GM11168 (cell line): Measurements from ENCODE around the gene TANGO2.
"Not testable (repeated sequence)": the region's sequence is repeated elsewhere in the genome, so short reads cannot be mapped to it uniquely, and the experiment has no call there.

Source experiments
- in situ Hi-C: fragments of 300-500 bp; cut with MboI; formaldehyde crosslinking; loops from one replicate; pipeline ENCODE4 v1.12.0; 2022; ENCODE audit warnings: low sequenced_read_pairs; ENCODE audit not compliant: unreplicated experiment

Gene TANGO2

DNA sequence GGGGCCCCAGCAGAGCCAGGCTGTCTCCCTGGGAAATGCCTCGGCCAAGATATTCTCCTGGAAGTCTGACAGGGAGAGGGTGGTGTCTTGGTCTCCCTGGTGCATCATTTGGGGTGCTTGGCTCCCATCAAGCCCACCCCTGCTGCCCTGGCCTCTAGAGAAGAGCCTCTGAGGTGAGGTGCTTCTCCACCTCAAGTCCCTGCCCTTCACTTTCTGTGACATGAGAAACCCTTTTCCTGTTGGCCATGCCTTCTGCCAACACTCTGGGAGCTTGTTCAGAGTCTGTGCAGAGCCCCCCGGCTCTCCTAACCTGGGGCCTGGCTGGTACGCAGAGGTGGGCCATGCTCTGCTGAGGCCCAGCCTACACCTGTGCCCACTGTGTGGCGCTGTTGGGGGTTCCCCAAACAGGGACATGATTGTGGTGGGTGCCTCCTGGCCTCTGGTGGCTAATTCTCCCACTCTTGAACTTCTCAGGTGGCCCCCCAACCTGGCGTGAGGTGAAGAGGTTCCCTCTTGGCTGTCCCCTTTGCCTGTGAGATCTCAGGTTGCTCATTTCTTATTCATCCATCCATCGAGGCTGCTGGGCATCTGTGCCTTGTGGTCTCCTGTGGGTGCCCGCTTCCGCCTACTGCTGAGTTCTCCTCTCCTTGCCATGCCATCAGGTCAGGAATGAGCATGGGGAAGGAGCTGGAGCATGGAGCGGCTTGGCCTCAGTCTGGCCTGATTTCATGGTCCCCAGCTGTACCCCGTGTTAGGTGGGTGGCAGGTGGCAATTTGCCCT is 40.0 kb downstream of the TANGO2 start:
- in situ Hi-C loops: no loop called here

GRCh38 chr22:20061481-20061861 is 40.6 kb downstream of the TANGO2 start:
- in situ Hi-C loops: no loop called here

- in situ Hi-C loops: no loop called here
Measured at GRCh38 chr22:20062043-20062765, 41.3 kb downstream of the TANGO2 start.

- in situ Hi-C loops: no loop called here
Measured at GRCh38 chr22:20062766-20063083, 41.8 kb downstream of the TANGO2 start.

DNA sequence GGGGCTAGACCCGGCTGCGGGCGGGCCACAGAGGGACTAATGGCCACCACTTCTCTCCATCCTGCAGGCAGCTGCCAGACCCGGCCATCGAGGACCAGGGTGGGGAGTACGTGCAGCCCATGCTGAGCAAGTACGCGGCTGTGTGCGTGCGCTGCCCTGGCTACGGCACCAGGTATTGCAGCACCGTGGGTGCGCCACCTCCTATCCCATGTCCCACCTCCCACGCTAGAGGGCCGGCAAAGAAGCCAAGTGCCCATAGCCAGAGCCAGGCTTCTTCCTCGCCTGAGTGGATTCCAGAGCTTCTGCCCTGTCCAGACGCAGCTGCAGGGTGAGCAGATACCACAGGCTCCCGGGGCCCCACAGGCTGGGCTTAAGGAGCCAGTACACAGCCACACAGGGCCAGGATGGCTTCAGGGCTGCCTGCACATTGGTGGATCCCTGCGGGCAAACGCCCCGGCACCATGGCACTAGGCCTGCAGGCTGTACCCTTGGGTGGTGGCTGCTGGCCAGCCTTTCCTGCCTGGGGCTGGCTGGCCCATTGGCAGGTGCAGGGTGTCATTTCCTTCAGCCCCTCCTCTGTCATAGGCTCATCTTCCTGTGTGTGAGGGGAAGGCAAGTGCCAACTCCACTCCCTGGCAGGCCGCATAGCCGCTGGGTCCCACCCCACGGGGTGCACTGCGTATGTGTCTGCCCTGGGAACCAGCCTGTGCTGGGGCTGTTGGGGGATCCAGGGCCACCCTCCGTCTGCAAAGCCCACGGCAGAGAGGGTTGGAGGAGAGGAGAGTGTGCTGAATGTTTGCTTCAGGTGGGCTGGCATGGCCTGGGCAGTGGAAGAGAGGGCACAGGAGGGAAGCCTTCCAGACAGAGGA is 42.6 kb downstream of the TANGO2 start:
- in situ Hi-C loops: no loop called here

- in situ Hi-C loops: no loop called here
Measured at GRCh38 chr22:20064140-20064480, 43.2 kb downstream of the TANGO2 start.

GRCh38 chr22:20064545-20065262 is 43.8 kb downstream of the TANGO2 start:
- in situ Hi-C loops: no loop called here

GRCh38 chr22:20065896-20066616 is 45.1 kb downstream of the TANGO2 start:
- in situ Hi-C loops: no loop called here

DNA sequence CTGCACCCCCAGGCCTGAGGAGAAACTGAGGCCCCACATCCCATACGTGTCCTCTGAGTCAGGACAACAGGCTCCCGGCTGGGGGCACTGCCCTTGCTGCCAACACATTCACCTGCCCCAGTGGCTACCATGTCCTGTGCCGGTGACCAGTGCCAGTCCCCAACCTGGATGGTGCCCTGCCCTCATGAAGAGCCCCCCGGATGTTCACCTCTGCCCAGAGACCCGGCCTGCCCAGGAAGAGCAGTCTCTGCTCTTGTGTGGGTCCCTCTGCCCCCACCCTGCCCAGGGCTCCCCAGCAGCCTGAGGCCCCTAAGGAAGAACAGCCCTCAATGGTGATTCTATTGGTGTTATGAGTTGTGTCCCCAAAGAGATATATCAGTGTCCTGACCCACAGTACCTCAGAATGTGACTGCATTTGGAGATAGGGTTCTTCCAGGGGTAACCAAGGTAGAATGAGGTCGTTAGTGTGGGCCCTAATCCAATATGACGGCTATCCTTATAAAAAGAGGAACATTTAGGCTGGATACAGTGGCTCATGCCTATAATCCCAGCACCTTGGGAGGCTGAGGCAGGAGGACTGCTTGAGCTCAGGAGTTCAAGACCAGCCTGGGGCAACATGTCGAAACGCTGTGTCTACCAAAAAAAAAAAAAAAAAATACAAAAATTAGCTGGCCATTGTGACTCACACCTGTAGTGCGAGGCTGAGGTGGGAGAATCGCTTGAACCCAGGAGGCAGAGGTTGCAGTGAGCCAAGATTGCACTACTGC is 45.9 kb downstream of the TANGO2 start:
- in situ Hi-C loops: no loop called here

DNA sequence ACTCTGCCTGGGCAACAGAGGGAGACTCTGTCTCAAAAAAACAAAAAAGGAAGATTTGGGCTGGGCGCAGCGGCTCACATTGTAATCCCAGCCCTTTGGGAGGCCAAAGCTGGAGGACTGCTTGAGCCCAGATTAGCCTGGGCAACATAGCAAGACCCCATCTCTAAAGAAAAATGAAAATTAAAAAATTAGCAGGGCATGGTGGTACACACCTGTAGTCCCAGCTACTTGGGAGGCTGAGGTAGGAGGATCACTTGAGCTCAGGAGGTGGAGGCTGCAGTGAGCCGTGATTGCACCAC is 46.4 kb downstream of the TANGO2 start:
- in situ Hi-C loops: not testable (repeated sequence)

DNA sequence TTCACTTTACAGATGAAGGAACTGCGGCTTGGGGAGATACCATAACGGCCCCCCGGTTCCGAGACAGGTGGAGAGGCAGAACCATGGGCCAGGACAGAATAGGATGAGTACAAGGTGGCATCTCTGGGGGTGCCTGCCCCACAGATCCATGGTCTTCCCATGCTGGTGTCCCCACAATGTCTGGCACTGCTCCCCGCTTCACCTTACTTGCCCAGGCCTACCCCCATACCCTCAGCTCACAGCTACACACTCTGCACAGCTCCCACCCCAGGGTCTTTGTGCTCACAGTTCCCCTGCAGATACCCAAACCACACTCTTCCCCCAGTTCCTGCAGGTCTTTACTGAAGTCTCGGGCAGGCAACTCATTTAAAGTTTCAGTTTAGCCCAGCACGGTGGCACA is 47.7 kb downstream of the TANGO2 start:
- in situ Hi-C loops: no loop called here

DNA sequence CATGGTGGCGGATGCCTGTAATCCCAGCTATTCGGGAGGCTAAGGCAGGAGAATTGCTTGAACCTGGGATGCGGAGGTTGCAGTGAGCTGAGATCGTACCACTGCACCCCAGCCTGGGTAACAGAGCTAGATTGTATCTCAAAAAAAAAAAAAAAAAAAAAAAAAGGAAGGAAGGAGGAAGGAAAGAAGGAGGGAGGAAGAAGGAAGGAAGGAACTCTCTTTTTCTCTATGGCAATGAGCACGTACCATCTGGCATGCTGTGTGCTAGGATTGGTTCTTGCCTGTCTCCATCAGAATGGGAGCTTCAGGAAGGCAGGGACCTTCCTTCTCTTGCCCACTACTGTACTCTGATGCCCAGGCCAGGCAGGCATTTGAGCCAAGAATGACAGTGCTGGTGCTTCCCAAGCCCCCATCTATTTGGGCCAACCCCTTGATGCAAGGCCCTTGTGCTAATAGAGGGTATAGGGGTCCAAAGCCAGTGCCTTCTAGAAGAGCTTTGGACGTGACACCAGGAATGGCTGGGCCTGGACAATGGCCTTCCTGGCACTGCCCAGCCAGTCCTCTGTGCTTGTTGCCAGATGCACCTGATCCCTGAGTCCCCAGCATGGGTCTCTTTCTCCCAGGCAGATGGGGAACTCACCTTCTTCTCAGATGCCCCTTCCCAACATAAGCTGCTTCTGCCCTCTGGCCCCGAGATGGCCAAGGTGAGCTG is 48.6 kb downstream of the TANGO2 start:
- in situ Hi-C loops: no loop called here

DNA sequence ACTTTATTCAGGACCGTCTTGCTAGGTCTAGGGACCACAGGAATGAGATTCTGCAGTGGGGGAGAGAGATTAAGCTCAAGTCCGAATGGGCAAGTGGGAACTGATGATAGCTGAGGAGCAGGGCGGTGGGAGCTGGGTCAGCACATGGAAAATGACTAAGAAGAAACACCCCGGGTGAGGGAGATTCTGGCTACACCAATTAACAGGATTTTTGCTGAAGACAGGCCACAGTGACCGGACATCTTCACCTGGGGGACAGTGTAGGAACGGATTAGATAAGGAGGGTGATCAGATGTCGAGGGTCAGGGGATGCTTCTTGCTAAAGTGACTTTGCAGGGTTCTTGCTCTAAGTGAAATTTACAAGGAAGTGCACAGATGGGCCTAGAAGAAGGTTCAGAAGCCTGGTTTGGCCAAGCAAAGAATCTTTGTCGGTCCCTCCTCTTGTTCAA is 50.6 kb downstream of the TANGO2 start:
- in situ Hi-C loops: no loop called here

GRCh38 chr22:20076627-20077172 is 55.8 kb downstream of the TANGO2 start:
- in situ Hi-C loops: no loop called here

GRCh38 chr22:20079745-20080444 is 59.0 kb downstream of the TANGO2 start, which contains the start of gene DGCR8:
DGCR8 (plus strand) TSS chr22:20080241; CDS start chr22:20085964, 5,723 bp downstream.
- in situ Hi-C loops: no loop called here

DNA sequence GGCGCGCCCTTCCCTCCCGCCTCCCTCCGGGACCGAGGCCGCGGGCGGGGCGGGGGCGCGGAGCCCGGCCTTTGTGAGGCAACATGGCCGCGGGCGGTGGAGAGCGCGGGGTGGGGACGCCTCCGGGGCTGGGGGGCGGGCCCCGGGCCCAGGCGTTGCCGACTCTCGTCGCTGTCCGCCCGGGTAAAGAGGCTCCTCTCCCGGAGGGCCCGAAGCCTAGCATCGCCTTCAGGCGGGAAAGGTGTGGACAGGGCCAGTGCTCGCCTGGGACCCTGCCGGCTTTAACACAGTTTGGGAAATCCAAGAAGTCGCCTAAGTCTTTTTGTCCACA is 59.5 kb downstream of the TANGO2 start:
- in situ Hi-C loops: no loop called here

- in situ Hi-C loops: no loop called here
Measured at GRCh38 chr22:20080776-20081654, 60.1 kb downstream of the TANGO2 start.
